Astrocyte of the hippocampus (primary cell): ENCODE measurements around the gene RAD51B.

Experiments used
- DNase-seq: peaks from one replicate; pipeline ENCODE4 v3.0.0; 2011; ENCODE audit warnings: low read depth, low spot score

The RAD51B gene

DNA sequence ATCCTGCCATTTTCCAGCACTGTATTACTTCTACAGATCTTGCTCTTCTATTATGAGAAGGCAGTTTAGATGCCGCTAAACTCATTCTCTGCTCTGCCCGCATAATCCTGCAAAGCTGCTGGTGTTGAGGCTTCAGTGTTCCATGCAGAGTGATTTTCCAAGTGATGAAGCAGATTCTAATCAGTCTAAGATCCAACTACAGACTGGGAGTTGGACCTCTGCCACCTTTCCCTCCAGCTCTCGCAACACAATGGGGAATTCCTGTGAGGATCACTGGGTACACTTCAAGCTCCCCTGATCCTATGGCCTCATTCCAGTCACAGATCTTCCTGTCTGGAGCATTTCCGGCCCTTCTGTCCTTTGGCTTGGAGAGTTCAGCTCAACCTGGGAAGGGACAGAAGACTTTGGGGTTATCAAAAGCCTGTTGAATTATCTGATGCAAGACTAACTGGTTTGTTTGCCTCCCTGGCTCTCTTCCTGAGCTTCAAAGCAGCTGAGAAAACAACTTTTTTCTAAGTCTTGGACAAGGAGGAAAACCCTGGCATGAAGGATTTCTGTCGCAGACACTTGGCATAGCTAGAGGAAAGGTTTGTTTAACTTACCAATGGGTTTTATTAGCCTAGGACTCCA lies 639.4 kb downstream of the RAD51B start:
- DNase-seq = peak; percentile 94

GRCh38 chr14:68459480-68460136 lies 640.0 kb downstream of the RAD51B start:
- DNase-seq = no peak

DNA sequence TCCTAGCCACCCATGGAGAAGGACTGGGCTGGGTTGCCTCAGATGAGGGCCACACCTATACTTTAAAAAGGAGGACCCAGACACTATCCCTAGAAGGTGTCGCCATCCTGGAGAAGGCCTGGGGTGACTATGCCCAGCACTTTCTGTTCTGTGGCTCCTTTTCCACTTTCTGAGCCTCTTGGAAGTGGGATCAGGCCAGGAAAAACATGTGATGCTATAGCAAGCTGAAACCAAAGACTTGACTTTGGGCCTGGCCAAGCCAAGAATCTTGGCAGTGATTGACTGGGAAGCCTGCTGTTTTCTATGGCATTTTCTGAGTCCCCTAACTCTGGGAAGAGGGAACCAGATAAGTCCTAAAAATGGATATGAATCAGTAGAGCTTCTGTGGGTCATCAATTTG lies 641.0 kb downstream of the RAD51B start:
- peak; percentile 72 for DNase-seq

DNA sequence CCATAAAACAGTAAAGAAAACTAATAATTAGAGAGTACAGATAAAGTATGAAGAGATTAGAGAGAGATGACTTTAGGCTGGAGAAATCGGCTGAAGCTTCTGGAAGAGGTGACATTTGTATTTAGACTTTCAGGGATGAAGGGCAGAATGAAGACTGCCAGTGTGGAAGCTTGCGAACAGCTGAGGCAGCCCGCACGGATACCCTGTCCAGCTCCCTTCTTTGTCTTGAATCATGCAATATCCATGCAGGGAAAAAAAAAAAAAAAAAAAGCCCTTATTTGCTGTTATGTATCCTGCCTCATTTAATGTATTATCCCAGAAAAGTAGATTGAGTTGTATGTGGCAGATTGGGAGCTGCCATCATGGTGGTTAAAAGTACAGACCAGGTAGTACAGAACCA lies 641.5 kb downstream of the RAD51B start:
- no peak for DNase-seq

DNA sequence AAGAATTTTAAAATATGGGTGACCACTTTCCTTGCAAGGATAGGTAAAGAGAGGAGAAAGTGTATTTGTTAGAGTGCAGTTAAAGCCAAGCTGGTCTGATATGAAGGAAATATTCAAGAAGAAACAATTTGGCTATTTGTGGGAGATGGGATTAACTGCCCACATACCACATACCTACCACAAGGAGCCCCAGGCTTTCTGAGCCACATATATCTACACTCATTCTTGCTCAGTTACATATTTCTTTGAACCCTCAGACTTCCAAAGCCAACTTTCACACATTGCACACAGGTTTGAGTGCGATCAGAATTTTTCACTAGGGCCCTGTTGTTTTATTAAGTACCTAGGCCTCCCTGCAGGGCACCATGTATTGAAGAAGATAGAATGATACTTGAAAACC lies 643.1 kb downstream of the RAD51B start:
- peak; percentile 63 for DNase-seq

DNA sequence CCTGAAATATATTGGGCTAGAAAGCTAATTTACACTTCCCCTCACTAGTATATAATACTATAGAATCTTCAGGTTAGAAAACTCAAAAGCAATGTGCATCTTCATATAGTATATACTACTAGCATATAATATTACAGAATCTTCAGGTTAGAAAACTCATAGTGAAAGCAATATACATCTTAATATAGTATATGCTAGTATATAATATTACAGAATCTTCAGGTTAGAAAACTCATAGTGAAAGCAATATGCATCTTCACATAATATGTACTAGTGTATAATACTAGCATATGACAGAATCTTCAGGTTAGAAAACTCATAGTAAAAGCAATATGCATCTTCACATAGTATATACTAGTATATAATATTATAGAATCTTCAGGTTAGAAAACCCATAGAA lies 643.7 kb downstream of the RAD51B start:
- no peak for DNase-seq

DNA sequence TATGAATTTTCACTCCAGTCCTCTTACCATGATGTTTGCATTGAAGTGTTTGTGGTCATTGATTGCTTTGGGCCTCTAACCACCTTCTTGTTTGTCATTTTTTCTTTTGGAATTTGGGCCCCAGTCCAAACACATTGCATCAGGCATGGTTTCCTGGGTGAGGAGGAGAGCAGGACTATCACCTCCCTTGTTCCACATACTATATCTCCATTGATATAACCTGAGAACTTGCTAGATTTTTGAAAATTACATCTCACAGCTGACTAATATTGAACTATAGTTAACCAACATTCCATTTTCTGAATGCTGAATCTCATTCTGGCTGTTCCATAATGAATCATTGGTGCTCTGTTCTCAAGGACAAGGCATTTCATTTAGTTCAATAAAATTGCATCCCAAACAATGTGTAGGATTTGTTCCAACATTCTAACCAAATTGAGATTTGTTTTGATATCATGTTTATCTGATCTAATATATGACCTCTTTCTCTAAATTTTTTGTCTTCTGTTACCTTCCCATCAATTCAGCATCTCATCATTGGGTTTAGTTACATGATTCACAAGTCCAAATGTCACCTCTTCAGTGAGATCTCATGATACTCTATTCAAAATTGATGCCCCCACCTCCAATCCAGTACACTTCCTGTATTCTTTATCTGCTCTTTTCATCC lies 644.3 kb downstream of the RAD51B start:
- DNase-seq = no peak

- DNase-seq = peak; percentile 45
Observed at GRCh38 chr14:68464711-68465110, 645.1 kb downstream of the RAD51B start.

DNA sequence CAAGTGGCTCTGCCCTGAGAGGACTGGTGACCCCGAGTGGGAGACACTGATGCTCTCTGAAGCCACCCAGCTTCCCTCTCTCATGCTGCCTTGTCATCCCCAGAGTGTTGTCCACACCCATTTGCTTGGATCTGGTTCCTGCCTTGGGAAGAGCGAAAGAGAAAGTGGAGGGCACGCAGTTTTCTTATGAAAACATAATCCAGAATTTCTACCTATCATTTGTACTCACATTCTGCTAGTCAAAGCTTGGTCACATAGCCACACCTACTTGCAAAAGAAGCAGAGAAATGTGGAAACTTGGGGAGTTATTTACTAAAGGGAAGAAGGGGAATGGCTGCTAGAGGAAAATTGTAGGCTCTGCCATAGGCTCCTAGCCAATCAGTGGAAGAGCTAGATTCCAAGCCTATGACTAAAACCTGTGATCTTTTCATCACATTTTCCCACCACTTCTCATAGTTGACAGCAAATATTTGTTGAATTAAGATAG lies 647.0 kb downstream of the RAD51B start:
- DNase-seq = peak; percentile 87

GRCh38 chr14:68467425-68467824 lies 647.8 kb downstream of the RAD51B start:
- DNase-seq = no peak

- peak; percentile 79 for DNase-seq
Observed at GRCh38 chr14:68468437-68469207, 649.0 kb downstream of the RAD51B start.

GRCh38 chr14:68469208-68469713 lies 649.7 kb downstream of the RAD51B start:
- DNase-seq = no peak

DNA sequence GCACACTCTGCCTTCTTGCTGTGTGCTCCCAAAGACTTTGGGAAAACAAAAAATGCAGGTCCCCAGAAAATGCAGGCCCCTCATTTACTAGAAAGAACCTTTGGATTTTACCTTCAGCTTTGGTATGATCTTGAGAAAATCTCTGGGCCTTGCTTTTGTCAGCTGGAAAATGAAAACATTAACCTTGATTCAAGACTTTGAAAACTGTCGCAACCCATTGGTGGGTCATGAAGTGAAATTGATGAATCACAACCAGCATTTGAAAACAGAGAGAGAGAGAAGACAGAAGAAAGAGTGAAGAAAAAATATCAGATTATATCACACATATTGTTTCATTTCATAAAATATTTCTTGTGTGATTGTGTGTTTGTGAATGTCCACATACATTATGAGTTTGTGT lies 650.8 kb downstream of the RAD51B start:
- DNase-seq = no peak

- no peak for DNase-seq
Observed at GRCh38 chr14:68471029-68471963, 651.7 kb downstream of the RAD51B start.

GRCh38 chr14:68471964-68472508 lies 652.5 kb downstream of the RAD51B start:
- DNase-seq = no peak

GRCh38 chr14:68473069-68473468 lies 653.5 kb downstream of the RAD51B start:
- no peak for DNase-seq

- no peak for DNase-seq
Observed at GRCh38 chr14:68473794-68474193, 654.2 kb downstream of the RAD51B start.

- no peak for DNase-seq
Observed at GRCh38 chr14:68474741-68475140, 655.2 kb downstream of the RAD51B start.

DNA sequence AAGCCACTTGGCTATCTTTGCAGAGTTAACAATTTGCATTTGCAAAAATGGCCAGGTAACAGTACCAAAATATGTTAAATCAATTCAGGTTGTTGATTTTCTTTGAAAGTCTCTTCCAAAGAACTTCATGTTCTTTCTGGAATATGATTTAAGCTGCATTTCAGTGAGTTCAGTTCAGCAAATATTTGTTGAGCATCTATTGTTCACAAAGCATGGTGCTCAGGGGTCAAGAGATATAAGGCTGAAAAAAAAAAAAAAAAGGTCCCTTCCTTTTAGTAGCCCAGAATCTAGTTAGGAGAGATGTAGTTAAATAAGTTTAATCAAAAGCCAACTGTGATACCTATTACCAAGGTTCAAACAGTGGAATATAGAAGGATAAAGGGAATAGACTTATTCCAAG lies 656.2 kb downstream of the RAD51B start:
- no peak for DNase-seq
